ENCODE data around the gene WNT6.

WNT6 gene

GRCh38 chr2:218858138-218858445 is 1.5 kb upstream of the WNT6 start:
- DNase-seq, result no peak

GRCh38 chr2:218858671-218859555 is 692 bp upstream of the WNT6 start:
- no peak for DNase-seq

GRCh38 chr2:218859988-218860831 is 605 bp downstream of the WNT6 start:
- no peak for DNase-seq

GRCh38 chr2:218860950-218861381 is 1.4 kb downstream of the WNT6 start:
- no peak for DNase-seq

GRCh38 chr2:218861645-218862318 is 2.2 kb downstream of the WNT6 start:
- DNase-seq, result no peak

- DNase-seq, result no peak
Measured at GRCh38 chr2:218863021-218863520, 3.5 kb downstream of the WNT6 start.

- DNase-seq, result no peak
Measured at GRCh38 chr2:218865396-218865795, 5.8 kb downstream of the WNT6 start.

GRCh38 chr2:218865999-218866398 is 6.4 kb downstream of the WNT6 start:
- no peak for DNase-seq

- DNase-seq, result no peak
Measured at GRCh38 chr2:218867900-218868299, 8.3 kb downstream of the WNT6 start.

GRCh38 chr2:218869064-218869463 is 9.5 kb downstream of the WNT6 start:
- DNase-seq, result no peak

GRCh38 chr2:218870984-218871344 is 11.4 kb downstream of the WNT6 start:
- DNase-seq, result no peak

GRCh38 chr2:218871345-218872302 is 12.0 kb downstream of the WNT6 start:
- DNase-seq, result no peak

- no peak for DNase-seq
Measured at GRCh38 chr2:218872645-218873358, 13.2 kb downstream of the WNT6 start.

- no peak for DNase-seq
Measured at GRCh38 chr2:218873359-218874194, 14.0 kb downstream of the WNT6 start.

GRCh38 chr2:218875692-218876246 is 16.2 kb downstream of the WNT6 start:
- no peak for DNase-seq

GRCh38 chr2:218876562-218877219 is 17.1 kb downstream of the WNT6 start:
- peak; percentile 72 to 85 for DNase-seq

GRCh38 chr2:218877331-218877730 is 17.7 kb downstream of the WNT6 start:
- no peak for DNase-seq

GRCh38 chr2:218877891-218878290 is 18.3 kb downstream of the WNT6 start:
- no peak for DNase-seq

GRCh38 chr2:218878486-218878885 is 18.9 kb downstream of the WNT6 start:
- DNase-seq, result no peak
